MCF 10A (cell line): ENCODE measurements around the gene GTPBP1. TPM values are rescaled to one million over a fixed set of nuclear protein-coding genes. Genes with fewer than 3 reads are reported as not detected.

Experiments
- BruUV-seq: library from RNA; stranded (reverse); fragments of 400-500 nt; replicated peaks from 2 replicates; lab custom pipeline; 2021; lab: Mats Ljungman, UMichigan
- CTCF ChIA-PET: fragments of 300-600 bp; sonication (Branson Sonifier 250); formaldehyde crosslinking; extraction: SDS; loops from one replicate; lab custom pipeline; 2021; ENCODE audit warnings: antibody characterized with exemption, inconsistent platforms; lab: Yijun Ruan, JAX
- POLR2A ChIA-PET: fragments of 300-600, 350-650 bp; sonication (Branson Sonifier 250); formaldehyde crosslinking; extraction: SDS; loops from one replicate; lab custom pipeline; 2020; ENCODE audit warnings: antibody characterized with exemption, inconsistent platforms; lab: Yijun Ruan, JAX
- DNase-seq: peaks from one replicate; pipeline ENCODE4 v3.0.0-alpha.2; 2018; ENCODE audit not compliant: unreplicated experiment
- H3K27ac Mint-ChIP-seq: one replicate; pipeline ENCODE4 v1.8.0; 2022; ENCODE audit warnings: mild to moderate bottlenecking, low read depth, mixed read lengths; ENCODE audit not compliant: unreplicated experiment
- H3K27me3 Mint-ChIP-seq: one replicate; pipeline ENCODE4 v1.8.0; 2022; ENCODE audit warnings: mixed read lengths; ENCODE audit not compliant: insufficient read depth, unreplicated experiment
- H3K36me3 Mint-ChIP-seq: one replicate; pipeline ENCODE4 v1.8.0; 2022; ENCODE audit warnings: mild to moderate bottlenecking, moderate library complexity, mixed read lengths; ENCODE audit not compliant: insufficient read depth, unreplicated experiment
- H3K4me1 Mint-ChIP-seq: one replicate; pipeline ENCODE4 v1.8.0; 2022; ENCODE audit warnings: mixed read lengths; ENCODE audit not compliant: insufficient read depth, unreplicated experiment
- H3K4me3 Mint-ChIP-seq: one replicate; pipeline ENCODE4 v1.8.0; 2022; ENCODE audit warnings: mild to moderate bottlenecking, moderate library complexity, mixed read lengths; ENCODE audit not compliant: unreplicated experiment
- H3K9me3 Mint-ChIP-seq: one replicate; pipeline ENCODE4 v1.8.0; 2022; ENCODE audit warnings: mixed read lengths; ENCODE audit not compliant: unreplicated experiment
- intact Hi-C: fragments of 100-400 bp; cut with micrococcal nuclease; formaldehyde crosslinking; loops from 2 replicates; pipeline ENCODE4 v1.14.1; 2022
- total RNA-seq: library from RNA; stranded (reverse); gene quantifications from 2 replicates; pipeline ENCODE4 v1.2.3, GENCODE V29; 2022
- TF ChIP-seq, protein P1 (sequence below): fragments of 200-600 bp; IDR thresholded peaks from one replicate; pipeline ENCODE4 v1.8.0; 2022; ENCODE audit warnings: antibody characterized with exemption, mild to moderate bottlenecking; ENCODE audit not compliant: unreplicated experiment

Gene GTPBP1
- total RNA-seq, 1 experiment from 2014 or later = 62.5 TPM

DNA sequence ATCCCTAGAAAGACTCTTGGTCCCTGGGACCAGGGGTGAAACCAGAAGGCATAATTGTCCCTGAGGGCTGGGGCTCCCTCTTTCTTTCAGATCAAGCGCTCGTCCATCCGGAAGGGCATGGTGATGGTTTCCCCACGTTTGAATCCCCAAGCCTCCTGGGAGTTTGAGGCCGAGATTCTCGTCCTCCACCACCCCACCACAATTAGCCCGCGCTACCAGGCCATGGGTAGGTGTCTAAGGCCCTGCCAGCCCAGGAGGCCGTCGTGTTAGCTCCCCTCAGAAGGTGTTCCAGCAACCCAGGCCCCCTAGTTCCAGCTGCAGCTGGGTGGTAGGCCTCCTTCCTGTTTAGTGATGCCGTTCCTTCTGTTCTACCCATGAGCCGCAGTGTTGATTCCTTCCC lies 21.4 kb downstream of the GTPBP1 start:
- ChIA-PET CTCF (interaction anchor here (0.6 to 1.0 kb wide), 2 partner anchors 39 to 124 kb away, joined by 3 read pairs; no protein-coding TSS in a partner anchor), POLR2A (no interaction called here)
- intact Hi-C loops = no loop called here
- H3K27ac Mint-ChIP-seq = no peak overlapping the region
- DNase-seq = no peak
- TF ChIP-seq, protein P1, sequence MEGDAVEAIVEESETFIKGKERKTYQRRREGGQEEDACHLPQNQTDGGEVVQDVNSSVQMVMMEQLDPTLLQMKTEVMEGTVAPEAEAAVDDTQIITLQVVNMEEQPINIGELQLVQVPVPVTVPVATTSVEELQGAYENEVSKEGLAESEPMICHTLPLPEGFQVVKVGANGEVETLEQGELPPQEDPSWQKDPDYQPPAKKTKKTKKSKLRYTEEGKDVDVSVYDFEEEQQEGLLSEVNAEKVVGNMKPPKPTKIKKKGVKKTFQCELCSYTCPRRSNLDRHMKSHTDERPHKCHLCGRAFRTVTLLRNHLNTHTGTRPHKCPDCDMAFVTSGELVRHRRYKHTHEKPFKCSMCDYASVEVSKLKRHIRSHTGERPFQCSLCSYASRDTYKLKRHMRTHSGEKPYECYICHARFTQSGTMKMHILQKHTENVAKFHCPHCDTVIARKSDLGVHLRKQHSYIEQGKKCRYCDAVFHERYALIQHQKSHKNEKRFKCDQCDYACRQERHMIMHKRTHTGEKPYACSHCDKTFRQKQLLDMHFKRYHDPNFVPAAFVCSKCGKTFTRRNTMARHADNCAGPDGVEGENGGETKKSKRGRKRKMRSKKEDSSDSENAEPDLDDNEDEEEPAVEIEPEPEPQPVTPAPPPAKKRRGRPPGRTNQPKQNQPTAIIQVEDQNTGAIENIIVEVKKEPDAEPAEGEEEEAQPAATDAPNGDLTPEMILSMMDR = no peak
- H3K27me3 Mint-ChIP-seq = no peaks in the 10 kb centered on the region
- no peaks in the 10 kb centered on the region for H3K4me1 Mint-ChIP-seq
- peaks cover 91% of the 10 kb centered on the region for H3K36me3 Mint-ChIP-seq
- H3K9me3 Mint-ChIP-seq = no peaks in the 10 kb centered on the region
- no TSS peak for BruUV-seq
- no peak overlapping the region for H3K4me3 Mint-ChIP-seq

GRCh38 chr22:38727530-38728451 lies 22.0 kb downstream of the GTPBP1 start:
- TF ChIP-seq, protein P1 = no peak
- POLR2A ChIA-PET = interaction anchor here (2.4 kb wide), 1 partner anchor 22 kb away, joined by 6 read pairs; the partner anchor contains the start of gene GTPBP1
- CTCF ChIA-PET = interaction anchor here (0.6 to 0.9 kb wide), 2 partner anchors 46 to 123 kb away, joined by 3 to 5 read pairs; partner anchors contain the start of gene TOMM22
- Mint-ChIP-seq H3K4me1 (no peaks in the 10 kb centered on the region), H3K4me3 (no peak overlapping the region), H3K9me3 (no peaks in the 10 kb centered on the region), H3K36me3 (peaks cover 90% of the 10 kb centered on the region), H3K27me3 (no peaks in the 10 kb centered on the region), H3K27ac (no peak overlapping the region)
- no peak for DNase-seq
- BruUV-seq = no TSS peak
- intact Hi-C loops = no loop called here

DNA sequence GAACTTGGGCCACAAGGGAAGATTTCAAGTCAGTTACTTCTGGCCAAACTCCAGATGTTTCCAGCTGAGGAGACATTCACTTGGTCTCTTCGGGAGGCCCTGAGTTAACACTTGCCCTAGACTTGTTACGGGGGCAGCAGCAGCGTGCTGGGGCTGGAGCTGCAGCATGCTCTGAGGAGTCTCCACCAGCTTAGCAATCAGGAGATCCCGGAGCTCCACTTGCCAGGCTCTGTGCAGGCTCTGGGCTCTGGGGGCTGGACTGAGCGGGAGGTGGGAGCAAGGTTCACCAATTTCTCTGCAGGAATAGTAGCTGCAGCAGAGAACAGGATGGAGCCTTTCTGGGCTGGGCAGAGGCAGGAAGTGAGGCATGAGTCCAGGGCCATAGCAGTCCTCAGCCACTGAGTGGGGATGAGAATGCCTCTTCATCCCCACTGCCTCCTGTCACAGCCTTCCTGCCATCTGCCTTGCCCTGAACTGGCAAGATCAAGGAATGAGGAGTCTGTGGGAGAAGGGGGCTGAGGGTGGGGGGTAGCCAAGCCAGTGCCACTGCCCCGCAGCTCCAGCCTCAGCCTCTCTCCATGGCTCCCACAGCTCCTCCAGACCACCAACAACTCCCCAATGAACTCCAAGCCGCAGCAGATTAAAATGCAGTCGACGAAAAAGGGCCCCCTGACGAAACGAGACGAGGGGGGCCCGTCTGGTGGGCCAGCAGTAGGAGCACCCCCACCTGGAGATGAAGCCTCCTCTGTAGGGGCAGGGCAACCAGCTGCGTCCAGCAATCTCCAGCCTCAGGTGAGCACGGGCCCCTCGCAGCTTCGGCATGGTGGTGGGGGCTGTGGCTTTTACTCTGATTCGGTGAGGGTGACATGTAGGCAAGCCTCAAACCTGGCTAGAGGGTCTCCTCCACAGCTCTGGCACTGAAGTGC lies 23.4 kb downstream of the GTPBP1 start:
- BruUV-seq = no TSS peak

More for the DNA sequence above, 23.4 kb downstream of the GTPBP1 start:
- peaks cover 7% of the 10 kb centered on the region for H3K4me1 Mint-ChIP-seq
- DNase-seq = no peak
- ChIA-PET POLR2A (interaction anchor here (1.2 to 2.4 kb wide), 3 partner anchors 14 to 29 kb away, joined by 3 to 6 read pairs (median 3); partner anchors contain the start of gene GTPBP1), CTCF (interaction anchor here (0.9 kb wide), 1 partner anchor 47 kb away, joined by 5 read pairs; the partner anchor contains the start of gene TOMM22)
- no peak overlapping the region for H3K27ac Mint-ChIP-seq
- no peaks in the 10 kb centered on the region for H3K9me3 Mint-ChIP-seq
- TF ChIP-seq, protein P1 = no peak
- no peak overlapping the region for H3K4me3 Mint-ChIP-seq
- H3K27me3 Mint-ChIP-seq = no peaks in the 10 kb centered on the region
- H3K36me3 Mint-ChIP-seq = peaks cover 92% of the 10 kb centered on the region
- intact Hi-C loops = no loop called here
